Measurements from ENCODE around the gene LYST.
"Not testable (repeated sequence)": the region's sequence is repeated elsewhere in the genome, so short reads cannot be mapped to it uniquely, and the experiment has no call there.

LYST gene

GRCh38 chr1:235802573-235803346, 63.9 kb downstream of the LYST start:
- Histone ChIP-seq H3K27me3 (no peaks in the 10 kb centered on the region), H3K27ac (peak overlapping the region; percentile 45), H3K9me3 (no peaks in the 10 kb centered on the region), H3K4me1 (ENCODE audit: control insufficient read depth in 1 of 2, insufficient read depth in 1 of 2, low read depth in 1 of 2, low read length in 1 of 2) (no peaks in the 10 kb centered on the region), H3K4me3 (ENCODE audit: low read depth in 1 of 2, low read length in 1 of 2) (no peak overlapping the region), H3K36me3 (peaks cover 90% of the 10 kb centered on the region)
- TF ChIP-seq CTCF (IDR thresholded peaks at IDR 0.05) = no peak

- Histone ChIP-seq H3K9me3 (no peaks in the 10 kb centered on the region), H3K27ac (peak overlapping the region; percentile 33), H3K27me3 (no peaks in the 10 kb centered on the region), H3K4me1 (ENCODE audit: control insufficient read depth in 1 of 2, insufficient read depth in 1 of 2, low read depth in 1 of 2, low read length in 1 of 2) (no peaks in the 10 kb centered on the region), H3K4me3 (ENCODE audit: low read depth in 1 of 2, low read length in 1 of 2) (no peak overlapping the region), H3K36me3 (peaks cover 82% of the 10 kb centered on the region)
- no peak for TF ChIP-seq CTCF (IDR thresholded peaks at IDR 0.05)
These were observed 67.4 kb downstream of the LYST start for GRCh38 chr1:235799264-235799663.

- Histone ChIP-seq H3K4me3 (ENCODE audit: low read depth in 1 of 2, low read length in 1 of 2) (no peak overlapping the region), H3K36me3 (peaks cover 83% of the 10 kb centered on the region), H3K27me3 (no peaks in the 10 kb centered on the region), H3K9me3 (no peaks in the 10 kb centered on the region), H3K27ac (no peak overlapping the region), H3K4me1 (ENCODE audit: control insufficient read depth in 1 of 2, insufficient read depth in 1 of 2, low read depth in 1 of 2, low read length in 1 of 2) (no peaks in the 10 kb centered on the region)
- no peak for TF ChIP-seq CTCF (IDR thresholded peaks at IDR 0.05)
These were observed 75.1 kb downstream of the LYST start for GRCh38 chr1:235791532-235792060.

- no peaks in the 10 kb centered on the region for H3K4me1 ChIP-seq (ENCODE audit: control insufficient read depth in 1 of 2, insufficient read depth in 1 of 2, low read depth in 1 of 2, low read length in 1 of 2)
- peak overlapping the region; percentile 38 for H3K27ac ChIP-seq
- no peaks in the 10 kb centered on the region for H3K9me3 ChIP-seq
- no peak for TF ChIP-seq CTCF (IDR thresholded peaks at IDR 0.05)
- H3K4me3 ChIP-seq (ENCODE audit: low read depth in 1 of 2, low read length in 1 of 2) = no peak overlapping the region
- H3K36me3 ChIP-seq = peaks cover 89% of the 10 kb centered on the region
- H3K27me3 ChIP-seq = no peaks in the 10 kb centered on the region
These were observed 76.6 kb downstream of the LYST start for GRCh38 chr1:235790123-235790522.

GRCh38 chr1:235786227-235786898, 80.3 kb downstream of the LYST start:
- H3K27ac ChIP-seq; H3K4me1 ChIP-seq (ENCODE audit: control insufficient read depth in 1 of 2, insufficient read depth in 1 of 2, low read depth in 1 of 2, low read length in 1 of 2); H3K9me3 ChIP-seq; H3K27me3 ChIP-seq; H3K4me3 ChIP-seq (ENCODE audit: low read depth in 1 of 2, low read length in 1 of 2): not testable (repeated sequence)
- H3K36me3 ChIP-seq = peaks cover 100% of the 10 kb centered on the region

GRCh38 chr1:235784950-235785349, 81.8 kb downstream of the LYST start:
- Histone ChIP-seq H3K27ac (peak overlapping the region; percentile 34), H3K9me3 (no peaks in the 10 kb centered on the region), H3K27me3 (no peaks in the 10 kb centered on the region), H3K4me3 (ENCODE audit: low read depth in 1 of 2, low read length in 1 of 2) (no peak overlapping the region), H3K4me1 (ENCODE audit: control insufficient read depth in 1 of 2, insufficient read depth in 1 of 2, low read depth in 1 of 2, low read length in 1 of 2) (no peaks in the 10 kb centered on the region), H3K36me3 (peaks cover 100% of the 10 kb centered on the region)
- no peak for TF ChIP-seq CTCF (IDR thresholded peaks at IDR 0.05)

All from neutrophil (primary cell).